ENCODE measurements around the gene DOCK2.

DNA sequence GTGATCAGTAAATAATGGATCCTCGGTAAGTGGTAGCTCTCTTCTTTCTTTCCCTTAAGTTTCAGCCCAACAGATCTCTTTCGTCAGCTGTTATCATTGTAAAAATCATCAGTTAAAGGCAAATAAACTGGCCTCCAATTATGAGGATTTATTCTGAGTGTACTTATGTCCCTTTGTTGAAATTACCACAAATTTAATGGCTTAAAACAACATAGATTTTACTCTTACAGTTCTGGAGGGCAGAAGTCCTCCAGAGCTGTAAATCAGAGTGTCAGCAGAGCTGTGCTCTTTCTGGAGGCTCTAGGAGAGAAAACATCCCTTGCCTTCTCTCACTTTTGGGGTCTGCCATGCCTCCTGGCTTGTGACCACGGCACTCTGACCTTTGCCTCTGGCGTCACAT, 238.7 kb downstream of the DOCK2 start:
- TF ChIP-seq, protein P1, sequence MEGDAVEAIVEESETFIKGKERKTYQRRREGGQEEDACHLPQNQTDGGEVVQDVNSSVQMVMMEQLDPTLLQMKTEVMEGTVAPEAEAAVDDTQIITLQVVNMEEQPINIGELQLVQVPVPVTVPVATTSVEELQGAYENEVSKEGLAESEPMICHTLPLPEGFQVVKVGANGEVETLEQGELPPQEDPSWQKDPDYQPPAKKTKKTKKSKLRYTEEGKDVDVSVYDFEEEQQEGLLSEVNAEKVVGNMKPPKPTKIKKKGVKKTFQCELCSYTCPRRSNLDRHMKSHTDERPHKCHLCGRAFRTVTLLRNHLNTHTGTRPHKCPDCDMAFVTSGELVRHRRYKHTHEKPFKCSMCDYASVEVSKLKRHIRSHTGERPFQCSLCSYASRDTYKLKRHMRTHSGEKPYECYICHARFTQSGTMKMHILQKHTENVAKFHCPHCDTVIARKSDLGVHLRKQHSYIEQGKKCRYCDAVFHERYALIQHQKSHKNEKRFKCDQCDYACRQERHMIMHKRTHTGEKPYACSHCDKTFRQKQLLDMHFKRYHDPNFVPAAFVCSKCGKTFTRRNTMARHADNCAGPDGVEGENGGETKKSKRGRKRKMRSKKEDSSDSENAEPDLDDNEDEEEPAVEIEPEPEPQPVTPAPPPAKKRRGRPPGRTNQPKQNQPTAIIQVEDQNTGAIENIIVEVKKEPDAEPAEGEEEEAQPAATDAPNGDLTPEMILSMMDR (IDR thresholded peaks at IDR 0.05; ENCODE audit: borderline replicate concordance, extremely low read depth, low read length, poor library complexity, severe bottlenecking): no peak
- TF ChIP-seq EZH2 (IDR thresholded peaks at IDR 0.05; ENCODE audit: borderline replicate concordance, low read depth, low read length, severe bottlenecking): no peak
